K562 (cell line): ENCODE measurements around the gene DDAH2. TPM values are rescaled to one million over a fixed set of nuclear protein-coding genes. Genes with fewer than 3 reads are reported as not detected.

Source experiments
- DDX20 ChIP-seq: fragments of 450-650 bp; IDR thresholded peaks from 2 replicates; pipeline ENCODE4 v1.6.1; 2016; ENCODE audit warnings: missing genetic modification characterization, low read depth, mild to moderate bottlenecking, missing compliant biosample characterization, moderate library complexity
- GTF2F1 ChIP-seq: IDR thresholded peaks from 2 replicates; pipeline ENCODE4 v1.6.1; 2011; ENCODE audit warnings: low read depth, low read length, improper control_type of control experiment
- IRF2 ChIP-seq: sonication (generic); formaldehyde crosslinking; IDR thresholded peaks from 2 replicates; pipeline ENCODE4 v1.8.1; 2022; ENCODE audit warnings: mild to moderate bottlenecking, missing genetic modification reagents
- MTA1 ChIP-seq: fragments of 450-650 bp; IDR thresholded peaks from 2 replicates; pipeline ENCODE4 v1.6.1; 2017; ENCODE audit warnings: borderline replicate concordance
- MTF1 ChIP-seq: fragments of 250-450 bp; sonication (Bioruptor Pico); IDR thresholded peaks from 2 replicates; pipeline ENCODE4 v1.9.0; 2021; ENCODE audit warnings: moderate library complexity, mild to moderate bottlenecking, inconsistent platforms, borderline replicate concordance
- RAD21 ChIP-seq, 2 experiments: fragments of 250-450 bp in 1 of 2; fragments of 450-650 bp in 1 of 2; sonication (Bioruptor Pico) in 1 of 2; formaldehyde crosslinking in 1 of 2; IDR thresholded peaks in 1 of 2; conservative IDR thresholded peaks in 1 of 2; 2 replicates each; pipeline versions ENCODE4 v1.4.0 to v1.8.0; 2020 to 2022; ENCODE audit warnings: mild to moderate bottlenecking in 2 of 2, moderate library complexity in 1 of 2
- SNIP1 ChIP-seq: fragments of 450-650 bp; IDR thresholded peaks from 2 replicates; pipeline ENCODE4 v1.7.1; 2017; ENCODE audit warnings: low read depth, mild to moderate bottlenecking
- ZNF143 ChIP-seq: sonication (generic); formaldehyde crosslinking; IDR thresholded peaks from 2 replicates; pipeline ENCODE4 v1.9.0; 2022; ENCODE audit warnings: mild to moderate bottlenecking, missing genetic modification reagents
- ZNF282 ChIP-seq: sonication (generic); formaldehyde crosslinking; IDR thresholded peaks from 2 replicates; pipeline ENCODE4 v1.8.1; 2023; ENCODE audit warnings: missing genetic modification reagents
- ZSCAN32 ChIP-seq: fragments of 450-650 bp; formaldehyde crosslinking; IDR thresholded peaks from 2 replicates; pipeline ENCODE4 v1.4.0; 2020; ENCODE audit warnings: mild to moderate bottlenecking, moderate library complexity
- polyA plus RNA-seq, 8 experiments: library from polyadenylated mRNA; depleted of rRNA in 4 of 8; stranded (reverse) in 5 of 8; unstranded in 3 of 8; fragments of >200 nt; fragmentation: Nextera tagmentation in 2 of 8; fragmentation: Illumina TruSeq in 1 of 8; extraction: Ambion mirVana in 2 of 8; extraction: Trizol in 1 of 8; gene quantifications; 2 replicates each; pipeline versions ENCODE4 v1.2.1 to v1.2.3, GENCODE V29; 2011 to 2014; ENCODE audit warnings: inconsistent platforms in 1 of 8, missing spikeins in 1 of 8
- total RNA-seq, 7 experiments: library from RNA; depleted of rRNA in 6 of 7; stranded (reverse); fragments of >200 nt in 6 of 7; fragmentation: Illumina TruSeq in 2 of 7; extraction: Trizol in 2 of 7; gene quantifications; 2 replicates each; pipeline versions ENCODE4 v1.2.1 to v1.2.3, GENCODE V29; 2011 to 2021; ENCODE audit warnings: low replicate concordance in 1 of 7
- TF ChIP-seq, protein P1 (sequence below): fragments of 250-450 bp; sonication (Bioruptor Pico); IDR thresholded peaks from 2 replicates; pipeline ENCODE4 v1.8.0; 2022; ENCODE audit warnings: inconsistent platforms
- TF ChIP-seq, protein P2 (sequence below): fragments of 250-450 bp; sonication (Bioruptor Pico); IDR thresholded peaks from 2 replicates; pipeline ENCODE4 v1.4.0; 2020; ENCODE audit warnings: mild to moderate bottlenecking, moderate library complexity, borderline replicate concordance
- TF ChIP-seq, protein P3 (sequence below): sonication (generic); formaldehyde crosslinking; IDR thresholded peaks from 2 replicates; pipeline ENCODE4 v1.8.0; 2022; ENCODE audit warnings: missing genetic modification reagents, mild to moderate bottlenecking, borderline replicate concordance
- TF ChIP-seq, protein P4 (sequence below): fragments of 450-650 bp; IDR thresholded peaks from 2 replicates; pipeline ENCODE4 v1.6.1; 2018; ENCODE audit not compliant: partially characterized antibody

Gene DDAH2
- total and polyA plus RNA-seq, 9 of the 15 experiments (the other 6 are each of a cell fraction or from before 2014, with no cell fraction given), result 1.8 to 45.4 (median 21.4) TPM

DNA sequence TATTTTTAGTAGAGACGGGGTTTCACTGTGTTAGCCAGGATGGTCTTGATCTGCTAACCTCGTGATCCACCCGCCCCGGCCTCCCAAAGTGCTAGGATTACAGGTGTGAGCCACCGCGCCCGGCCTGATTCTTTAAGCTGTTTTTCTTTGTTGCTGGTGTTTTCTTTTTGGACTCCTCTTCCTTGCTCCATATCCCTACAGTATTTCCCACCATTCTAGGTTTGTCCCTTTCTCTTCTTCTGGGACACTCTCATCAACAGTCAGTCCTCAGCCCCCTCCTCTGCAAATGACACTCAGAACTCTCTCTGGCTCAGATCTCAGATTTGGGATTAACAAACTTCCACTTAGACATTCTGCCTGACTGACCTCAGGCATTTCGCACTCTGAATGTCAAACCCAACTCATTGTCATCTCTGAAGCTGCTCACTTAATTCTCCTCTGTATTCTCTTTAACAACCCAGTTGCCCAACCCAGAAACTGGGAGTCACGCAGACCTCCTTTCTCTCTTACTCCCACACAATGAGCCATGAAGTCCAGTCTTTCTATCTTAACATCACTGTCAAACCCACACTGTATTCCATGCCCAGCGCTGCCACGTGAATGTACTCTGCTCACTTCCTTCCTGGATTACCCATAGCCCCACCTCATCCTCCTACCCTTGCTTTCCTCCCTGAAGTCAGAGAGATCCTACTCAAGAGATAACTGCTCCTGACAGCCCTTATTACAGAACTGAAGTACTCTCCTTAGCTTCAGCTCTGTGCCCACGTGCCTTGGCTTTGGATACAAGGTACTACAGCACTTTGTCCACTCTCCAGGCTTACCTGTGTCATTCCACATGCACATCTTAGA lies 3.4 kb downstream of the DDAH2 start (continued):
- TF ChIP-seq RAD21 (CRISPR knock-in tag; conservative IDR thresholded peaks at IDR 0.05 in 1 of 2, IDR thresholded peaks at IDR 0.05 in 1 of 2), result peak in 1 of 2 experiments; percentile 30; a peak in 1 of 4 replicates
- no peak for TF ChIP-seq ZSCAN32 (CRISPR knock-in tag)
- TF ChIP-seq DDX20 (tag), result no peak
- TF ChIP-seq, protein P1, sequence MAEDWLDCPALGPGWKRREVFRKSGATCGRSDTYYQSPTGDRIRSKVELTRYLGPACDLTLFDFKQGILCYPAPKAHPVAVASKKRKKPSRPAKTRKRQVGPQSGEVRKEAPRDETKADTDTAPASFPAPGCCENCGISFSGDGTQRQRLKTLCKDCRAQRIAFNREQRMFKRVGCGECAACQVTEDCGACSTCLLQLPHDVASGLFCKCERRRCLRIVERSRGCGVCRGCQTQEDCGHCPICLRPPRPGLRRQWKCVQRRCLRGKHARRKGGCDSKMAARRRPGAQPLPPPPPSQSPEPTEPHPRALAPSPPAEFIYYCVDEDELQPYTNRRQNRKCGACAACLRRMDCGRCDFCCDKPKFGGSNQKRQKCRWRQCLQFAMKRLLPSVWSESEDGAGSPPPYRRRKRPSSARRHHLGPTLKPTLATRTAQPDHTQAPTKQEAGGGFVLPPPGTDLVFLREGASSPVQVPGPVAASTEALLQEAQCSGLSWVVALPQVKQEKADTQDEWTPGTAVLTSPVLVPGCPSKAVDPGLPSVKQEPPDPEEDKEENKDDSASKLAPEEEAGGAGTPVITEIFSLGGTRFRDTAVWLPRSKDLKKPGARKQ, result no peak
- TF ChIP-seq, protein P2, sequence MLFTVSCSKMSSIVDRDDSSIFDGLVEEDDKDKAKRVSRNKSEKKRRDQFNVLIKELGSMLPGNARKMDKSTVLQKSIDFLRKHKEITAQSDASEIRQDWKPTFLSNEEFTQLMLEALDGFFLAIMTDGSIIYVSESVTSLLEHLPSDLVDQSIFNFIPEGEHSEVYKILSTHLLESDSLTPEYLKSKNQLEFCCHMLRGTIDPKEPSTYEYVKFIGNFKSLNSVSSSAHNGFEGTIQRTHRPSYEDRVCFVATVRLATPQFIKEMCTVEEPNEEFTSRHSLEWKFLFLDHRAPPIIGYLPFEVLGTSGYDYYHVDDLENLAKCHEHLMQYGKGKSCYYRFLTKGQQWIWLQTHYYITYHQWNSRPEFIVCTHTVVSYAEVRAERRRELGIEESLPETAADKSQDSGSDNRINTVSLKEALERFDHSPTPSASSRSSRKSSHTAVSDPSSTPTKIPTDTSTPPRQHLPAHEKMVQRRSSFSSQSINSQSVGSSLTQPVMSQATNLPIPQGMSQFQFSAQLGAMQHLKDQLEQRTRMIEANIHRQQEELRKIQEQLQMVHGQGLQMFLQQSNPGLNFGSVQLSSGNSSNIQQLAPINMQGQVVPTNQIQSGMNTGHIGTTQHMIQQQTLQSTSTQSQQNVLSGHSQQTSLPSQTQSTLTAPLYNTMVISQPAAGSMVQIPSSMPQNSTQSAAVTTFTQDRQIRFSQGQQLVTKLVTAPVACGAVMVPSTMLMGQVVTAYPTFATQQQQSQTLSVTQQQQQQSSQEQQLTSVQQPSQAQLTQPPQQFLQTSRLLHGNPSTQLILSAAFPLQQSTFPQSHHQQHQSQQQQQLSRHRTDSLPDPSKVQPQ (CRISPR knock-in tag), result peak; percentile 82; the same call in 1 of the 2 replicates
- peak; percentile 42; the same call in 1 of the 2 replicates for TF ChIP-seq MTA1
- no peak for TF ChIP-seq SNIP1
- TF ChIP-seq, protein P3, sequence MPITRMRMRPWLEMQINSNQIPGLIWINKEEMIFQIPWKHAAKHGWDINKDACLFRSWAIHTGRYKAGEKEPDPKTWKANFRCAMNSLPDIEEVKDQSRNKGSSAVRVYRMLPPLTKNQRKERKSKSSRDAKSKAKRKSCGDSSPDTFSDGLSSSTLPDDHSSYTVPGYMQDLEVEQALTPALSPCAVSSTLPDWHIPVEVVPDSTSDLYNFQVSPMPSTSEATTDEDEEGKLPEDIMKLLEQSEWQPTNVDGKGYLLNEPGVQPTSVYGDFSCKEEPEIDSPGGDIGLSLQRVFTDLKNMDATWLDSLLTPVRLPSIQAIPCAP, result no peak
- TF ChIP-seq ZNF143, result no peak
- no peak for TF ChIP-seq IRF2 (CRISPR knock-in tag)
- 0 out of 2 replicates have a peak, but pooled peaks have one; percentile 7 for TF ChIP-seq MTF1
- TF ChIP-seq, protein P4, sequence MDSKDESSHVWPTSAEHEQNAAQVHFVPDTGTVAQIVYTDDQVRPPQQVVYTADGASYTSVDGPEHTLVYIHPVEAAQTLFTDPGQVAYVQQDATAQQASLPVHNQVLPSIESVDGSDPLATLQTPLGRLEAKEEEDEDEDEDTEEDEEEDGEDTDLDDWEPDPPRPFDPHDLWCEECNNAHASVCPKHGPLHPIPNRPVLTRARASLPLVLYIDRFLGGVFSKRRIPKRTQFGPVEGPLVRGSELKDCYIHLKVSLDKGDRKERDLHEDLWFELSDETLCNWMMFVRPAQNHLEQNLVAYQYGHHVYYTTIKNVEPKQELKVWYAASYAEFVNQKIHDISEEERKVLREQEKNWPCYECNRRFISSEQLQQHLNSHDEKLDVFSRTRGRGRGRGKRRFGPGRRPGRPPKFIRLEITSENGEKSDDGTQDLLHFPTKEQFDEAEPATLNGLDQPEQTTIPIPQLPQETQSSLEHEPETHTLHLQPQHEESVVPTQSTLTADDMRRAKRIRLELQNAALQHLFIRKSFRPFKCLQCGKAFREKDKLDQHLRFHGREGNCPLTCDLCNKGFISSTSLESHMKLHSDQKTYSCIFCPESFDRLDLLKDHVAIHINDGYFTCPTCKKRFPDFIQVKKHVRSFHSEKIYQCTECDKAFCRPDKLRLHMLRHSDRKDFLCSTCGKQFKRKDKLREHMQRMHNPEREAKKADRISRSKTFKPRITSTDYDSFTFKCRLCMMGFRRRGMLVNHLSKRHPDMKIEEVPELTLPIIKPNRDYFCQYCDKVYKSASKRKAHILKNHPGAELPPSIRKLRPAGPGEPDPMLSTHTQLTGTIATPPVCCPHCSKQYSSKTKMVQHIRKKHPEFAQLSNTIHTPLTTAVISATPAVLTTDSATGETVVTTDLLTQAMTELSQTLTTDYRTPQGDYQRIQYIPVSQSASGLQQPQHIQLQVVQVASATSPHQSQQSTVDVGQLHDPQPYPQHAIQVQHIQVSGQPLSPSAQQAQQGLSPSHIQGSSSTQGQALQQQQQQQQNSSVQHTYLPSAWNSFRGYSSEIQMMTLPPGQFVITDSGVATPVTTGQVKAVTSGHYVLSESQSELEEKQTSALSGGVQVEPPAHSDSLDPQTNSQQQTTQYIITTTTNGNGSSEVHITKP, result peak; percentile 8
- TF ChIP-seq GTF2F1, result no peak
- TF ChIP-seq ZNF282 (CRISPR knock-in tag), result no peak
